GM18858 (cell line): Measurements from ENCODE around the gene EPRS1.

Experiments
- ATAC-seq: cut with Tn5 transposase; IDR thresholded peaks from one replicate; pipeline ENCODE4 v1.9.1; 2021; ENCODE audit not compliant: unreplicated experiment

EPRS1 gene

GRCh38 chr1:220046052-220046930 is at the start of gene EPRS1:
Gene EPRS1 (minus strand): TSS chr1:220046505. CDS start chr1:220046388, 117 bp downstream.
- peak; percentile 98 for ATAC-seq

GRCh38 chr1:220094016-220094911 is 48.0 kb upstream of the EPRS1 start, which contains the start of gene IARS2:
Gene IARS2 (plus strand): TSS chr1:220094132. CDS start chr1:220094217, 85 bp downstream.
- peak; percentile 32 for ATAC-seq

- peak; percentile 7 for ATAC-seq
Observed at GRCh38 chr1:220093361-220094015, 47.2 kb upstream of the EPRS1 start.

- no peak for ATAC-seq
Observed at GRCh38 chr1:220092694-220093093, 46.4 kb upstream of the EPRS1 start.

GRCh38 chr1:220089650-220090556 is 43.6 kb upstream of the EPRS1 start, which contains the start of gene BPNT1:
Gene BPNT1 (minus strand): TSS chr1:220089788. CDS start chr1:220079846, 9,942 bp downstream.
- ATAC-seq = peak; percentile 57

GRCh38 chr1:220086261-220086686 is 40.0 kb upstream of the EPRS1 start:
- ATAC-seq = peak; percentile 42

- ATAC-seq = no peak
Observed at GRCh38 chr1:220084460-220084859, 38.2 kb upstream of the EPRS1 start.

- no peak for ATAC-seq
Observed at GRCh38 chr1:220077887-220078286, 31.6 kb upstream of the EPRS1 start.

- no peak for ATAC-seq
Observed at GRCh38 chr1:220076861-220077762, 30.8 kb upstream of the EPRS1 start.

GRCh38 chr1:220067269-220068204 is 21.2 kb upstream of the EPRS1 start:
- ATAC-seq = no peak

- ATAC-seq = no peak
Observed at GRCh38 chr1:220062629-220063028, 16.3 kb upstream of the EPRS1 start.

- ATAC-seq = no peak
Observed at GRCh38 chr1:220060876-220061275, 14.6 kb upstream of the EPRS1 start.

GRCh38 chr1:220056374-220056773 is 10.1 kb upstream of the EPRS1 start:
- ATAC-seq = no peak

GRCh38 chr1:220045356-220046051 is 801 bp downstream of the EPRS1 start:
- no peak for ATAC-seq

- ATAC-seq = no peak
Observed at GRCh38 chr1:220044678-220045355, 1.5 kb downstream of the EPRS1 start.

- no peak for ATAC-seq
Observed at GRCh38 chr1:220043646-220044045, 2.7 kb downstream of the EPRS1 start.
